GM12878 (cell line): ENCODE data around the gene ARHGAP27. TPM values are rescaled to one million over a fixed set of nuclear protein-coding genes. Genes with fewer than 3 reads are reported as not detected.

Experiments used
- BHLHE40 ChIP-seq, 2 experiments: fragments of 450-650 bp in 1 of 2; IDR thresholded peaks; 2 replicates each; pipeline ENCODE4 v1.6.1; 2011 to 2017; ENCODE audit warnings: low read depth in 2 of 2, borderline replicate concordance in 1 of 2, improper control_type of control experiment in 1 of 2, low read length in 1 of 2, mild to moderate bottlenecking in 1 of 2
- CBFB ChIP-seq: IDR thresholded peaks from 2 replicates; pipeline ENCODE4 v1.6.1; 2016; ENCODE audit warnings: antibody characterized with exemption, low read depth
- E2F4 ChIP-seq: IDR thresholded peaks from 2 replicates; pipeline ENCODE4 v1.6.1; 2012; ENCODE audit warnings: low read depth, low read length, improper control_type of control experiment
- FOXK2 ChIP-seq: fragments of 450-650 bp; IDR thresholded peaks from 2 replicates; pipeline ENCODE4 v1.6.1; 2017; ENCODE audit warnings: mild to moderate bottlenecking, moderate library complexity
- IRF4 ChIP-seq: IDR thresholded peaks from 2 replicates; pipeline ENCODE4 v1.6.1; 2011; ENCODE audit warnings: low read depth, low read length
- KLF5 ChIP-seq: fragments of 450-650 bp; IDR thresholded peaks from 2 replicates; pipeline ENCODE4 v1.6.1; 2014; ENCODE audit warnings: mild to moderate bottlenecking; ENCODE audit not compliant: partially characterized antibody
- MEF2A ChIP-seq: IDR thresholded peaks from 2 replicates; pipeline ENCODE4 v1.6.1; 2011; ENCODE audit warnings: low read depth, mild to moderate bottlenecking, low read length, moderate library complexity; ENCODE audit not compliant: insufficient read depth
- MYC ChIP-seq: IDR thresholded peaks from 2 replicates; pipeline ENCODE4 v1.6.1; 2011; ENCODE audit warnings: mild to moderate bottlenecking, low read length, moderate library complexity, inconsistent platforms; ENCODE audit not compliant: insufficient read depth, insufficient replicate concordance, insufficient read length, severe bottlenecking
- NR2C1 ChIP-seq: fragments of 450-650 bp; IDR thresholded peaks from 2 replicates; pipeline ENCODE4 v1.6.1; 2017; ENCODE audit warnings: antibody characterized with exemption, mild to moderate bottlenecking, moderate library complexity
- POLR2A ChIP-seq: IDR thresholded peaks from 2 replicates; pipeline ENCODE4 v1.6.1; 2011; ENCODE audit warnings: low read depth, mild to moderate bottlenecking, low read length
- SIN3A ChIP-seq: IDR thresholded peaks from 2 replicates; pipeline ENCODE4 v1.6.1; 2012; ENCODE audit warnings: low read depth, low read length, improper control_type of control experiment
- SIX5 ChIP-seq: IDR thresholded peaks from 2 replicates; pipeline ENCODE4 v1.6.1; 2011; ENCODE audit warnings: mild to moderate bottlenecking, low read depth, low read length, moderate library complexity; ENCODE audit not compliant: severe bottlenecking
- SPI1 ChIP-seq: IDR thresholded peaks from 2 replicates; pipeline ENCODE4 v1.6.1; 2011; ENCODE audit warnings: low read depth, mild to moderate bottlenecking, low read length, moderate library complexity, borderline replicate concordance; ENCODE audit not compliant: insufficient read depth
- YBX1 ChIP-seq: fragments of 450-650 bp; IDR thresholded peaks from 2 replicates; pipeline ENCODE4 v1.6.1; 2016; ENCODE audit warnings: antibody characterized with exemption
- YY1 ChIP-seq: IDR thresholded peaks from 2 replicates; pipeline ENCODE4 v1.6.1; 2011; ENCODE audit warnings: low read depth, mild to moderate bottlenecking, low read length
- ZBTB4 ChIP-seq: fragments of 450-650 bp; formaldehyde crosslinking; IDR thresholded peaks from 2 replicates; pipeline ENCODE4 v1.4.0; 2022; ENCODE audit warnings: mild to moderate bottlenecking, moderate library complexity
- ZNF384 ChIP-seq: IDR thresholded peaks from 2 replicates; pipeline ENCODE4 v1.6.1; 2012; ENCODE audit warnings: low read depth, mild to moderate bottlenecking, low read length, improper control_type of control experiment, borderline replicate concordance
- polyA plus RNA-seq, 11 experiments: library from polyadenylated mRNA; depleted of rRNA in 4 of 11; unstranded in 6 of 11; stranded (reverse) in 5 of 11; fragments of >200 nt; fragmentation: Nextera tagmentation in 4 of 11; fragmentation: Illumina TruSeq in 1 of 11; extraction: Ambion mirVana in 4 of 11; extraction: Trizol in 1 of 11; gene quantifications; 1 replicate in 1 of 11; 2 replicates in 10 of 11; pipeline versions ENCODE4 v1.2.1 to v1.2.3, GENCODE V29; 2011 to 2016; ENCODE audit warnings: inconsistent platforms in 2 of 11, missing spikeins in 2 of 11, low read depth in 1 of 11
- total RNA-seq, 4 experiments: library from RNA; depleted of rRNA in 3 of 4; stranded (reverse); fragments of >200 nt in 3 of 4; fragmentation: Illumina TruSeq in 1 of 4; extraction: Trizol in 1 of 4; gene quantifications; 2 replicates each; pipeline versions ENCODE4 v1.2.1 to v1.2.3, GENCODE V29; 2013 to 2021
- TF ChIP-seq, protein P1 (sequence below): fragments of 450-650 bp; IDR thresholded peaks from 2 replicates; pipeline ENCODE4 v1.6.1; 2017; ENCODE audit warnings: mild to moderate bottlenecking, moderate library complexity
- TF ChIP-seq, protein P2 (sequence below): fragments of 450-650 bp; IDR thresholded peaks from 2 replicates; pipeline ENCODE4 v1.6.1; 2017; ENCODE audit warnings: borderline replicate concordance

Gene ARHGAP27
- total and polyA plus RNA-seq, 10 of the 15 experiments (the other 5 are each of a cell fraction or from before 2014, with no cell fraction given): 0.64 to 45.7 (median 17.7) TPM

DNA sequence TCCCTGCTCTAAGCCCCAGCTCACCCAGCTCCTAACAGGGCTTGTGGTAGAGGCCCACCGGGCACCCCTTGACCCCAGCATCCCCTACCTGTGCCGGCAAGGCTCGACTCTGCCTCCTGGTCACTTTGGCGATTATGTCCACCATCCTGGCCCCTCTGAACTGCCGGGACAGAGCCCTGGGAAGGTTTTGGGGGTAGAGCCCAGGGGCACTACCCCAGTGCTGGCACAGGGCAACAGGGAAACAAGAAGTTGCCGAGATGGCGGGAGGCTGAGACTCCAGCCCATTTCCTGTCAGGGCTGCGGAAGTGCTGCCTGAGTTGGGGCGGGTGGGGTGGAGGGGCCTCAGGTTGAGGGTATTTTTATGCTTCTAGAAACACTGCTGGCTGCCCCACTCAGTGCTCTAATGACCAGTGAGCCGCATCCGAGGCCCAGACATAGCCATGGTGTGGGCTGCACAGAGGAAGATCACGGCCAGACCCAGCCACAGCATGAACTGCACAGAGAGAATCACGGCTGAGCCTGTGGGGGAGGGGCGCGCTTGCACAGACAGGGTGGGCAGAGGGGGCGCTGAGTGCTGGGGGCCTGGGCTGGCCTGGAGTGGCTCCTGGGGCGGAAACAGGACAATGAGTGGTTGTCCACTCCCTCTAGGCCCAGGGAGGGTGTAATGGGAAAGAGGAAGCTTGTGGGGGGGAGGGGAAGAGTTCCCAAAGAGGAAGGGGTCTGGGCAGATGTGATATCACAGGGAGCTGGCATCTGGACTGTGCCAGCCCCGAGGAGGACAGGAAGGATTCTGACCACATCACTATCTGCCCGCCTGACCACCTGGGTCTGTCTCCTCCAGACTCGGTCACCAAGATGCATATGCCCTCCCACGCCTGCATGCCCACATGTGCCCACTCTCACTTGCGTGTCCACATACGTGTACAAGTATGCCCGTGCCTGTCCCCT is 22.3 kb downstream of the ARHGAP27 start (continued):
- TF ChIP-seq MEF2A (no peak), E2F4 (no peak), KLF5 (no peak), CBFB (0 out of 2 replicates have a peak, but pooled peaks have one; percentile 54), MYC (no peak), SPI1 (peak; percentile 64; the same call in 1 of the 2 replicates), BHLHE40 (IDR thresholded peaks at IDR 0.05; ENCODE audit: borderline replicate concordance in 1 of 2, low read depth in 2 of 2, low read length in 1 of 2) (no peak; a peak in 1 of 4 replicates), POLR2A (peak; percentile 77), ZNF384 (no peak), IRF4 (no peak), SIX5 (no peak), ZBTB4 (CRISPR knock-in tag) (no peak), NR2C1 (no peak), YBX1 (no peak), SIN3A (no peak), FOXK2 (no peak), YY1 (peak; percentile 73; the same call in 1 of the 2 replicates)
- TF ChIP-seq, protein P1, sequence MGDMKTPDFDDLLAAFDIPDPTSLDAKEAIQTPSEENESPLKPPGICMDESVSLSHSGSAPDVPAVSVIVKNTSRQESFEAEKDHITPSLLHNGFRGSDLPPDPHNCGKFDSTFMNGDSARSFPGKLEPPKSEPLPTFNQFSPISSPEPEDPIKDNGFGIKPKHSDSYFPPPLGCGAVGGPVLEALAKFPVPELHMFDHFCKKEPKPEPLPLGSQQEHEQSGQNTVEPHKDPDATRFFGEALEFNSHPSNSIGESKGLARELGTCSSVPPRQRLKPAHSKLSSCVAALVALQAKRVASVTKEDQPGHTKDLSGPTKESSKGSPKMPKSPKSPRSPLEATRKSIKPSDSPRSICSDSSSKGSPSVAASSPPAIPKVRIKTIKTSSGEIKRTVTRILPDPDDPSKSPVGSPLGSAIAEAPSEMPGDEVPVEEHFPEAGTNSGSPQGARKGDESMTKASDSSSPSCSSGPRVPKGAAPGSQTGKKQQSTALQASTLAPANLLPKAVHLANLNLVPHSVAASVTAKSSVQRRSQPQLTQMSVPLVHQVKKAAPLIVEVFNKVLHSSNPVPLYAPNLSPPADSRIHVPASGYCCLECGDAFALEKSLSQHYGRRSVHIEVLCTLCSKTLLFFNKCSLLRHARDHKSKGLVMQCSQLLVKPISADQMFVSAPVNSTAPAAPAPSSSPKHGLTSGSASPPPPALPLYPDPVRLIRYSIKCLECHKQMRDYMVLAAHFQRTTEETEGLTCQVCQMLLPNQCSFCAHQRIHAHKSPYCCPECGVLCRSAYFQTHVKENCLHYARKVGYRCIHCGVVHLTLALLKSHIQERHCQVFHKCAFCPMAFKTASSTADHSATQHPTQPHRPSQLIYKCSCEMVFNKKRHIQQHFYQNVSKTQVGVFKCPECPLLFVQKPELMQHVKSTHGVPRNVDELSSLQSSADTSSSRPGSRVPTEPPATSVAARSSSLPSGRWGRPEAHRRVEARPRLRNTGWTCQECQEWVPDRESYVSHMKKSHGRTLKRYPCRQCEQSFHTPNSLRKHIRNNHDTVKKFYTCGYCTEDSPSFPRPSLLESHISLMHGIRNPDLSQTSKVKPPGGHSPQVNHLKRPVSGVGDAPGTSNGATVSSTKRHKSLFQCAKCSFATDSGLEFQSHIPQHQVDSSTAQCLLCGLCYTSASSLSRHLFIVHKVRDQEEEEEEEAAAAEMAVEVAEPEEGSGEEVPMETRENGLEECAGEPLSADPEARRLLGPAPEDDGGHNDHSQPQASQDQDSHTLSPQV: no peak
- TF ChIP-seq, protein P2, sequence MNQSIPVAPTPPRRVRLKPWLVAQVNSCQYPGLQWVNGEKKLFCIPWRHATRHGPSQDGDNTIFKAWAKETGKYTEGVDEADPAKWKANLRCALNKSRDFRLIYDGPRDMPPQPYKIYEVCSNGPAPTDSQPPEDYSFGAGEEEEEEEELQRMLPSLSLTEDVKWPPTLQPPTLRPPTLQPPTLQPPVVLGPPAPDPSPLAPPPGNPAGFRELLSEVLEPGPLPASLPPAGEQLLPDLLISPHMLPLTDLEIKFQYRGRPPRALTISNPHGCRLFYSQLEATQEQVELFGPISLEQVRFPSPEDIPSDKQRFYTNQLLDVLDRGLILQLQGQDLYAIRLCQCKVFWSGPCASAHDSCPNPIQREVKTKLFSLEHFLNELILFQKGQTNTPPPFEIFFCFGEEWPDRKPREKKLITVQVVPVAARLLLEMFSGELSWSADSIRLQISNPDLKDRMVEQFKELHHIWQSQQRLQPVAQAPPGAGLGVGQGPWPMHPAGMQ: no peak
